ENCODE results near the gene HOXC5.

Gene HOXC5

GRCh38 chr12:54018468-54018984 is 14.3 kb upstream of the HOXC5 start:
- no peak for DNase-seq (ENCODE audit: insufficient read length, low spot score)
- no peak for FAIRE-seq
- TF ChIP-seq CTCF (IDR thresholded peaks at IDR 0.05; ENCODE audit: insufficient read depth, missing control alignments): no peak

GRCh38 chr12:54019091-54019811 is 13.6 kb upstream of the HOXC5 start:
- no peak for TF ChIP-seq CTCF (IDR thresholded peaks at IDR 0.05; ENCODE audit: insufficient read depth, missing control alignments)
- no peak for FAIRE-seq
- DNase-seq (ENCODE audit: insufficient read length, low spot score): no peak

GRCh38 chr12:54019924-54020590 is 12.8 kb upstream of the HOXC5 start:
- FAIRE-seq (no peak), DNase-seq (ENCODE audit: insufficient read length, low spot score) (no peak)
- no peak for TF ChIP-seq CTCF (IDR thresholded peaks at IDR 0.05; ENCODE audit: insufficient read depth, missing control alignments)

- FAIRE-seq (no peak), DNase-seq (ENCODE audit: insufficient read length, low spot score) (no peak)
- no peak for TF ChIP-seq CTCF (IDR thresholded peaks at IDR 0.05; ENCODE audit: insufficient read depth, missing control alignments)
These were observed 12.1 kb upstream of the HOXC5 start for GRCh38 chr12:54020591-54021405.

GRCh38 chr12:54021432-54022013 is 11.3 kb upstream of the HOXC5 start:
- DNase-seq (ENCODE audit: insufficient read length, low spot score) (no peak), FAIRE-seq (no peak)
- TF ChIP-seq CTCF (IDR thresholded peaks at IDR 0.05; ENCODE audit: insufficient read depth, missing control alignments): no peak

- no peak for TF ChIP-seq CTCF (IDR thresholded peaks at IDR 0.05; ENCODE audit: insufficient read depth, missing control alignments)
- FAIRE-seq: no peak
- DNase-seq (ENCODE audit: insufficient read length, low spot score): no peak
These were observed 9.6 kb upstream of the HOXC5 start for GRCh38 chr12:54022960-54023884.
